GM12892 (cell line): ENCODE data around the gene ASB10.

Experiments
- POLR2A ChIP-seq: IDR thresholded peaks from 2 replicates; pipeline ENCODE4 v1.6.1; 2011; ENCODE audit warnings: low read depth, low read length, control low read depth
- TAF1 ChIP-seq: IDR thresholded peaks from 2 replicates; pipeline ENCODE4 v1.6.1; 2011; ENCODE audit warnings: low read depth, mild to moderate bottlenecking, control low read depth, low read length, borderline replicate concordance

DNA sequence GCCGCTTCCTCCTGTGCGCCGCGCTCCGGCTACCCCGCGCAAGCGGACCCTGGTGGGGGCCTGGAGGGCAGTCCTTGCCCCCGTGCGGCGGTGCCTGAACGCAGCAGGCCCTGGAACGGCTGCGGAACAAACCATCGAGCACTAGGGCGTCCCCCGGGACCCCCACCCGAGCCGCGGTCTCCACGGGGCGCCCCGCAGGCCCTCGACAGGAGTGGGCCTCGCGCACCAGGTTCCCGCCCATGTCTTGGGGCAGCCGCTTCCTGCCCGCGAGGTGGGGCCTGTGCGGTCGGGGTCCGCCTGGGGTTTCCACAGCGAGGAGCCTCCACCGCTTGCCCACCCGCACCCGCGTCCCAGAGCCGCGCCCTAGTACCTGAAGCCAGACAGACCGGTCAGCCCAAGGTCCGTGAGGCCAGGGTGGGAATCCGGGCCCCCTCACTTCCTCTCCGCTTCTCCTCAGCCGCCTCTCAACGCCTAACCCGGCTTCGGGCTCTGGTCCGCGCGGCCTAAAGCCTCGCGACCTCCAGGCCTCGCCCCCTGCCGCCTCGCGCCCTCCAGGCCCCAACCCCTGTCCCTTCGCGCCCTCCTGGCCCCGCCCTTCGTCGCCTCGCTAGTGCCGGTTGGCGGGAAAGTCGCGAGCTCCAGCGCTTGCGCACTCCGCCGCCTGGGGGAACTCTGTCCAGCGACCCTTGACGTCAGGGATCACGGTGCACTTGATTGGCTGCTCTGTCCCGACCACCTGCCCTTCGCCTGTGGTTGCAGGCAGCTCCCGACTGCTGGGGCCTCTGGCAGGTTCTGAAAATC, 12.6 kb downstream of the ASB10 start:
- TF ChIP-seq TAF1 (no peak), POLR2A (no peak)
